ENCODE data around the gene STOM.

GRCh38 chr9:121339437-121339836 lies 30.6 kb downstream of the STOM start:
- no peak for TF ChIP-seq CTCF (IDR thresholded peaks at IDR 0.05)
- no peak for TF ChIP-seq POLR2A (IDR thresholded peaks at IDR 0.05)
- TF ChIP-seq POLR2AphosphoS5 (IDR thresholded peaks at IDR 0.05), result peak in 1 of 4 donors; percentile 15
- no peak for TF ChIP-seq EP300 (IDR thresholded peaks at IDR 0.05)
